PC-9 (cell line): Measurements from ENCODE around the gene LRRK1.

ENCODE experiments used
- EZH2 ChIP-seq: fragments of 200-600 bp; sonication (generic); IDR thresholded peaks from 2 replicates; pipeline ENCODE4 v1.8.0; 2017; ENCODE audit warnings: antibody characterized with exemption, low read depth
- TF ChIP-seq, protein P1 (sequence below): fragments of 200-600 bp; sonication (generic); conservative IDR thresholded peaks from 2 replicates; pipeline ENCODE4 v1.6.1; 2017; ENCODE audit warnings: mixed run types, antibody characterized with exemption, mild to moderate bottlenecking, moderate library complexity

DNA sequence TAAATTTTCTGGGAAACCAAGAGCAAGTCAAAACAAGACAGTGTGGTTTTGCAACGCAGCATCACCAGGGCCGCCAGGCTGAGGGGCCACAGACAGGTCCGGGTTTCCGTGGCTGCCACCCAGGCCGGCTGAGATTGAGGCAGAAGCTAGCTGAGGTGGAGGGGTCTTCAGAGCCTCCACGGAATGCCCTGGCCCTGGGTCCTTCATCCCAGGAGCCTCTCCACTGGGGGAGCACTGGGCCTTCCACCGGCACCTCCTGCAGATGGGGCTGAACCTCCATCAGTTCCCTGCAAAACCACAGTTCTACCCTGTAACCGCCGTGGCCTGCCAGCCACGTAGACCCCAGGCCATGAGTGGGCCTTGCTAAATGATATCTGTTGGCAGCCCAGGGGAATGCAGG lies 180.0 kb downstream of the LRRK1 start:
- TF ChIP-seq, protein P1, sequence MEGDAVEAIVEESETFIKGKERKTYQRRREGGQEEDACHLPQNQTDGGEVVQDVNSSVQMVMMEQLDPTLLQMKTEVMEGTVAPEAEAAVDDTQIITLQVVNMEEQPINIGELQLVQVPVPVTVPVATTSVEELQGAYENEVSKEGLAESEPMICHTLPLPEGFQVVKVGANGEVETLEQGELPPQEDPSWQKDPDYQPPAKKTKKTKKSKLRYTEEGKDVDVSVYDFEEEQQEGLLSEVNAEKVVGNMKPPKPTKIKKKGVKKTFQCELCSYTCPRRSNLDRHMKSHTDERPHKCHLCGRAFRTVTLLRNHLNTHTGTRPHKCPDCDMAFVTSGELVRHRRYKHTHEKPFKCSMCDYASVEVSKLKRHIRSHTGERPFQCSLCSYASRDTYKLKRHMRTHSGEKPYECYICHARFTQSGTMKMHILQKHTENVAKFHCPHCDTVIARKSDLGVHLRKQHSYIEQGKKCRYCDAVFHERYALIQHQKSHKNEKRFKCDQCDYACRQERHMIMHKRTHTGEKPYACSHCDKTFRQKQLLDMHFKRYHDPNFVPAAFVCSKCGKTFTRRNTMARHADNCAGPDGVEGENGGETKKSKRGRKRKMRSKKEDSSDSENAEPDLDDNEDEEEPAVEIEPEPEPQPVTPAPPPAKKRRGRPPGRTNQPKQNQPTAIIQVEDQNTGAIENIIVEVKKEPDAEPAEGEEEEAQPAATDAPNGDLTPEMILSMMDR, result no peak
- no peak for TF ChIP-seq EZH2
